Endothelial cell of umbilical vein (primary cell): Measurements from ENCODE around the gene ACOT7.

ENCODE experiments used
- CTCF ChIP-seq, 2 donors: IDR thresholded peaks; 1 replicate in 1 of 2; 2 replicates in 1 of 2; pipeline ENCODE4 v1.5.1; 2011; ENCODE audit warnings: low read length in 2 of 2, mild to moderate bottlenecking in 2 of 2, moderate library complexity in 2 of 2, control low read depth in 1 of 2, inconsistent platforms in 1 of 2, low read depth in 1 of 2; ENCODE audit not compliant: insufficient read depth in 1 of 2; ENCODE audit errors: extremely low read depth in 1 of 2
- EZH2 ChIP-seq: IDR thresholded peaks from 2 replicates; pipeline ENCODE4 v1.6.1; 2012; ENCODE audit warnings: borderline replicate concordance, low read depth, mild to moderate bottlenecking, moderate library complexity, low read length, inconsistent platforms; ENCODE audit not compliant: severe bottlenecking
- FOS ChIP-seq: IDR thresholded peaks from 2 replicates; pipeline ENCODE4 v1.6.1; 2011; ENCODE audit warnings: mild to moderate bottlenecking, low read length, moderate library complexity, borderline replicate concordance; ENCODE audit not compliant: insufficient read depth
- GATA2 ChIP-seq: IDR thresholded peaks from 2 replicates; pipeline ENCODE4 v1.7.0; 2011; ENCODE audit warnings: low read depth, mild to moderate bottlenecking, moderate library complexity, mixed read lengths, low read length; ENCODE audit not compliant: insufficient read length, insufficient read depth
- JUN ChIP-seq: IDR thresholded peaks from 2 replicates; pipeline ENCODE4 v1.6.1; 2011; ENCODE audit warnings: borderline replicate concordance, low read depth; ENCODE audit not compliant: insufficient read length, insufficient read depth
- MAX ChIP-seq: IDR thresholded peaks from 2 replicates; pipeline ENCODE4 v1.6.1; 2011; ENCODE audit not compliant: insufficient read depth, insufficient read length
- MYC ChIP-seq: IDR thresholded peaks from one replicate; pipeline ENCODE4 v1.6.1; 2011; ENCODE audit warnings: mild to moderate bottlenecking, low read depth, low read length
- POLR2A ChIP-seq: IDR thresholded peaks from 2 replicates; pipeline ENCODE4 v1.6.1; 2012; ENCODE audit warnings: low read depth, mild to moderate bottlenecking, control low read depth, low read length
- POLR2AphosphoS5 ChIP-seq: IDR thresholded peaks from 2 replicates; pipeline ENCODE4 v1.6.1; 2012; ENCODE audit warnings: low read depth, mild to moderate bottlenecking, control low read depth, low read length, moderate library complexity; ENCODE audit not compliant: insufficient read depth

DNA sequence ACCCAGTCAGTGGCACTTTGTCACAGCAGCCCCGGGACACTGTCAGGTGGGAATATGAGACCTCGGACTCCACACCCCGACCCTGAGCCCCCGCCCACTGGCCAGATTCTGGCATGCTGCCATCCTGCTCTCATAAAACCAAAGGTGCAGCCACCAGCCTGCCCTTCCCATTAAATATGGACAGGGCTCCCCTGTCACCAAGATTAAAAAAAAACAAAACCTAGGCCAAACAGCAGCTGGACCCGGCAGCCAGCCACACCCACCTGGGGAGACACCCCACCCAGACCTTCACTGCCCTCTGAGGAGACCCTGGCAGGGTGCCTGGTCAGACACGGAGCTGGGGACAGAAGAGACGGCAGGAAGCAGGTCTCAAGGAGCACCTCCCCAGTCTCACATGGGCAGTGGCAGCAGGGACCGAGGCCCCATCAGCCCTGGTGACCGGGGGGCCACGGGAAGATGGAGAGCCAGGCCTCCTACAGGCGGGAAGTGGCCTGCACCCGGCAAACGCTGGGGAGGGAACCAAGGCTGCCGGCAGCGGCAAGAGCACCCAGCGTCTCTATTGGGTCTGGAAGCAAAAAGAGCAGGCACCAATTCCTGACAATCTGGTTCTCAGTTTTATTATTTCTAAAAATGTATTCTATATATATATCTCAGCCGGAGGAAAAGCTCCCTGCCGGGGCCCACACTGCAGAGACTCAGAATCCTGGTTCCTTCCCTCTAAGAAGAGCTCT lies 61.9 kb downstream of the ACOT7 start:
- TF ChIP-seq CTCF (IDR thresholded peaks at IDR 0.05; ENCODE audit: extremely low read depth in 1 of 2, insufficient read depth in 1 of 2, low read depth in 1 of 2, low read length in 2 of 2): peak in 1 of 2 donors; percentile 6
- no peak for TF ChIP-seq EZH2
- no peak for TF ChIP-seq POLR2A
- no peak for TF ChIP-seq MAX
- TF ChIP-seq FOS: no peak
- no peak for TF ChIP-seq POLR2AphosphoS5
- no peak for TF ChIP-seq GATA2
- no peak for TF ChIP-seq JUN
- TF ChIP-seq MYC: no peak
